Osteocyte (in vitro differentiated cells): ENCODE data around the gene GAK. TPM values are rescaled to one million over a fixed set of nuclear protein-coding genes. Genes with fewer than 3 reads are reported as not detected.

Source experiments
- DNase-seq: peaks from one replicate; pipeline ENCODE4 v3.0.0; 2021; ENCODE audit warnings: mixed read lengths; ENCODE audit not compliant: unreplicated experiment; ENCODE audit errors: extremely low spot score
- H3K27ac Mint-ChIP-seq: one replicate; pipeline ENCODE4 v1.8.0; 2021; ENCODE audit warnings: mild to moderate bottlenecking, mixed read lengths; ENCODE audit not compliant: unreplicated experiment
- H3K27me3 Mint-ChIP-seq: one replicate; pipeline ENCODE4 v1.8.0; 2021; ENCODE audit warnings: mixed read lengths; ENCODE audit not compliant: unreplicated experiment
- H3K36me3 Mint-ChIP-seq: one replicate; pipeline ENCODE4 v1.8.0; 2021; ENCODE audit warnings: mixed read lengths; ENCODE audit not compliant: unreplicated experiment
- H3K4me1 Mint-ChIP-seq: one replicate; pipeline ENCODE4 v1.8.0; 2021; ENCODE audit warnings: mixed read lengths; ENCODE audit not compliant: unreplicated experiment
- H3K4me3 Mint-ChIP-seq: one replicate; pipeline ENCODE4 v1.8.0; 2021; ENCODE audit warnings: mild to moderate bottlenecking, moderate library complexity, mixed read lengths; ENCODE audit not compliant: unreplicated experiment
- H3K9me3 Mint-ChIP-seq: one replicate; pipeline ENCODE4 v1.8.0; 2021; ENCODE audit warnings: mixed read lengths; ENCODE audit not compliant: unreplicated experiment
- CTCF ChIP-seq: fragments of 200-600 bp; sonication (generic); IDR thresholded peaks from 2 replicates; pipeline ENCODE4 v1.5.0; 2021; ENCODE audit warnings: antibody characterized with exemption, mild to moderate bottlenecking, moderate library complexity
- total RNA-seq: library from RNA; stranded (reverse); gene quantifications from 2 replicates; pipeline ENCODE4 v1.2.1, GENCODE V29; 2021

Gene GAK
- total RNA-seq, 1 donor from 2014 or later = 93.8 TPM

GRCh38 chr4:865572-865971, 66.5 kb downstream of the GAK start:
- DNase-seq = no peak
- H3K4me1 Mint-ChIP-seq = no peaks in the 10 kb centered on the region
- peaks cover 52% of the 10 kb centered on the region for H3K36me3 Mint-ChIP-seq
- no peak overlapping the region for H3K27ac Mint-ChIP-seq
- H3K27me3 Mint-ChIP-seq = no peaks in the 10 kb centered on the region
- TF ChIP-seq CTCF = no peak
- H3K4me3 Mint-ChIP-seq = no peak overlapping the region
- H3K9me3 Mint-ChIP-seq = peaks cover 8% of the 10 kb centered on the region

GRCh38 chr4:865121-865465, 67.0 kb downstream of the GAK start:
- Mint-ChIP-seq H3K9me3 (peaks cover 8% of the 10 kb centered on the region), H3K36me3 (peaks cover 51% of the 10 kb centered on the region), H3K27ac (no peak overlapping the region), H3K4me1 (no peaks in the 10 kb centered on the region), H3K4me3 (no peak overlapping the region), H3K27me3 (no peaks in the 10 kb centered on the region)
- no peak for TF ChIP-seq CTCF
- DNase-seq = no peak

- no peak overlapping the region for H3K27ac Mint-ChIP-seq
- TF ChIP-seq CTCF = no peak
- H3K36me3 Mint-ChIP-seq = peaks cover 48% of the 10 kb centered on the region
- peaks cover 8% of the 10 kb centered on the region for H3K9me3 Mint-ChIP-seq
- no peaks in the 10 kb centered on the region for H3K4me1 Mint-ChIP-seq
- no peak for DNase-seq
- H3K4me3 Mint-ChIP-seq = no peak overlapping the region
- no peaks in the 10 kb centered on the region for H3K27me3 Mint-ChIP-seq
These were observed 67.5 kb downstream of the GAK start for GRCh38 chr4:864456-865120.

GRCh38 chr4:860561-860960, 71.6 kb downstream of the GAK start:
- no peaks in the 10 kb centered on the region for H3K27me3 Mint-ChIP-seq
- no peaks in the 10 kb centered on the region for H3K4me1 Mint-ChIP-seq
- H3K4me3 Mint-ChIP-seq = no peak overlapping the region
- peaks cover 64% of the 10 kb centered on the region for H3K36me3 Mint-ChIP-seq
- peaks cover 8% of the 10 kb centered on the region for H3K9me3 Mint-ChIP-seq
- H3K27ac Mint-ChIP-seq = no peak overlapping the region
- no peak for TF ChIP-seq CTCF
- DNase-seq = no peak

GRCh38 chr4:859496-859895, 72.6 kb downstream of the GAK start:
- Mint-ChIP-seq H3K4me3 (no peak overlapping the region), H3K27me3 (no peaks in the 10 kb centered on the region), H3K9me3 (peaks cover 8% of the 10 kb centered on the region), H3K4me1 (no peaks in the 10 kb centered on the region), H3K27ac (no peak overlapping the region), H3K36me3 (peaks cover 67% of the 10 kb centered on the region)
- TF ChIP-seq CTCF = no peak
- DNase-seq = no peak
